Measurements from ENCODE around the gene ADORA1.

The ADORA1 gene

GRCh38 chr1:203176273-203177035, 48.9 kb downstream of the ADORA1 start:
- DNase-seq, result no peak

- no peak for DNase-seq
These were observed 49.5 kb downstream of the ADORA1 start for GRCh38 chr1:203177036-203177405.

- no peak for DNase-seq
These were observed 50.0 kb downstream of the ADORA1 start for GRCh38 chr1:203177470-203178039.

GRCh38 chr1:203178083-203178482, 50.6 kb downstream of the ADORA1 start:
- no peak for DNase-seq

- DNase-seq, result no peak
These were observed 51.5 kb downstream of the ADORA1 start for GRCh38 chr1:203178821-203179666.

GRCh38 chr1:203179667-203180005, 52.1 kb downstream of the ADORA1 start:
- DNase-seq, result no peak

GRCh38 chr1:203180611-203181330, 53.2 kb downstream of the ADORA1 start:
- DNase-seq, result no peak

- no peak for DNase-seq
These were observed 54.3 kb downstream of the ADORA1 start for GRCh38 chr1:203181586-203182386.

- no peak for DNase-seq
These were observed 54.9 kb downstream of the ADORA1 start for GRCh38 chr1:203182387-203182953.

GRCh38 chr1:203183828-203184227, 56.3 kb downstream of the ADORA1 start:
- DNase-seq, result no peak

- no peak for DNase-seq
These were observed 56.9 kb downstream of the ADORA1 start for GRCh38 chr1:203184467-203184866.

GRCh38 chr1:203185061-203185461, 57.5 kb downstream of the ADORA1 start:
- DNase-seq, result no peak

- DNase-seq, result no peak
These were observed 58.1 kb downstream of the ADORA1 start for GRCh38 chr1:203185585-203185984.

- DNase-seq, result no peak
These were observed 58.5 kb downstream of the ADORA1 start for GRCh38 chr1:203186091-203186445.

GRCh38 chr1:203186446-203187303, 59.1 kb downstream of the ADORA1 start, which contains the start of gene CHI3L1:
Gene CHI3L1, minus strand, starts transcription at chr1:203186704. Its CDS starts 81 bp downstream, at chr1:203186623.
- DNase-seq, result no peak

GRCh38 chr1:203187304-203187685, 59.8 kb downstream of the ADORA1 start:
- no peak for DNase-seq

- no peak for DNase-seq
These were observed 60.3 kb downstream of the ADORA1 start for GRCh38 chr1:203187689-203188264.

GRCh38 chr1:203188686-203189232, 61.2 kb downstream of the ADORA1 start:
- no peak for DNase-seq

GRCh38 chr1:203189951-203190352, 62.4 kb downstream of the ADORA1 start:
- no peak for DNase-seq

- no peak for DNase-seq
These were observed 63.4 kb downstream of the ADORA1 start for GRCh38 chr1:203190949-203191348.
